RWPE2 (cell line): ENCODE data around the gene FMN2.
A peak's percentile ranks its signal among the peaks of the same experiment; 100 is the strongest.

Experiments
- ATAC-seq: fragments of 200-7000 bp; cut with Tn5 transposase; 3 replicates; pipeline ENCODE4 v1.9.1; 2021; ENCODE audit warnings: low read depth
- DNase-seq: peaks from one replicate; pipeline ENCODE4 v3.0.0-alpha.2; 2020; ENCODE audit warnings: low spot score
- H3K27ac ChIP-seq: fragments of 450-650 bp; 2 replicates; pipeline ENCODE4 v1.5.1; 2017; ENCODE audit warnings: mild to moderate bottlenecking; ENCODE audit not compliant: poor library complexity, severe bottlenecking
- H3K27me3 ChIP-seq: fragments of 250-450 bp; sonication (Bioruptor Pico); 2 replicates; pipeline ENCODE4 v1.5.1; 2021; ENCODE audit warnings: mild to moderate bottlenecking, moderate library complexity; ENCODE audit not compliant: insufficient read depth, poor library complexity, severe bottlenecking
- H3K36me3 ChIP-seq: fragments of 250-450 bp; sonication (Bioruptor Pico); 2 replicates; pipeline ENCODE4 v1.5.1; 2020; ENCODE audit warnings: low read depth, mild to moderate bottlenecking, moderate library complexity
- H3K4me1 ChIP-seq: fragments of 250-450 bp; sonication (Bioruptor Pico); 2 replicates; pipeline ENCODE4 v1.5.1; 2021; ENCODE audit warnings: mild to moderate bottlenecking, moderate library complexity; ENCODE audit not compliant: insufficient read depth, poor library complexity, severe bottlenecking
- H3K4me3 ChIP-seq: fragments of 250-450 bp; sonication (Bioruptor Pico); 2 replicates; pipeline ENCODE4 v1.5.1; 2021; ENCODE audit warnings: mild to moderate bottlenecking, moderate library complexity; ENCODE audit not compliant: severe bottlenecking
- H3K9me3 ChIP-seq: fragments of 250-450 bp; sonication (Bioruptor Pico); 2 replicates; pipeline ENCODE4 v1.5.1; 2021; ENCODE audit warnings: mild to moderate bottlenecking, moderate library complexity; ENCODE audit not compliant: severe bottlenecking
- CTCF ChIP-seq: fragments of 450-650 bp; IDR thresholded peaks from one replicate; pipeline ENCODE4 v1.5.1; 2017; ENCODE audit warnings: mild to moderate bottlenecking, moderate library complexity; ENCODE audit not compliant: poor library complexity, severe bottlenecking

Gene FMN2

DNA sequence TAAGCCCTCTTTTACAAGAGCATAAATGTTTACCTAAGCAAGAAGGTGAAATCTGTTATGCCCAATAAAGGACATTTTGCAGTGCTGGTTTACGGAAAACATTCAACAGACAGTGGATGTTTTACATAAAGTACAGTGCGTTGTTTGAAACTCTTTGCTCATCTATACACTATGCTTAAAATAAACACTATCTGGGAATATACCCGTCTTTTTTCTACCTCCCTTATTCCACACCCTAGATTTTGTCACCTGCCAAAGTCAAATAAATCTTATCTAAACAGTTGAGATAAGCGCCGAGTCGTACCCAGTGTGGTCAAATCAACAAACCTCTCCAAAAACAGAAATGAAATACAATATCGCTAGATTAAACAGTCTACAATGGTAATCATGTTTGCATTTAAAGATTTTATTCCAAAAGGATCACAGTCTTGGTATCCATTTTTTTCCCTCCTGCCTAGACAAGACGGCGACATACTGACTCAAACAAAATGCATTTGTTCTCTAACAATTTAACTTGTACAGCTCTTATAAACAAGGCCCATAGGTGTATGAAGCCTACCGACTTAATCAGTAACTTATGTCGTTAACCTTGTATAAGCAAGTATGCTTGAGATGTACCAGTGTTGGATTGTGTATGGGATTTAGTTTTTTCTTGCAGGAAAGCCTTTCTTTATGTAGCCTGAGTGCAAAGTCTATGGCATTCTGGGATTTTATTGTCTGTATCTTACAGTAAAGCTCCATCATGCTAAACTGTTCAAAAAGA lies 189.1 kb downstream of the FMN2 start:
- no peaks in the 10 kb centered on the region for H3K4me1 ChIP-seq
- no peak for TF ChIP-seq CTCF
- H3K4me3 ChIP-seq: no peak overlapping the region
- H3K27me3 ChIP-seq: no peaks in the 10 kb centered on the region
- H3K9me3 ChIP-seq: no peaks in the 10 kb centered on the region
- no peak for ATAC-seq
- no peaks in the 10 kb centered on the region for H3K36me3 ChIP-seq
- DNase-seq: no peak
- H3K27ac ChIP-seq: no peak overlapping the region

- DNase-seq: no peak
- Histone ChIP-seq H3K27me3 (no peaks in the 10 kb centered on the region), H3K36me3 (no peaks in the 10 kb centered on the region), H3K9me3 (no peaks in the 10 kb centered on the region), H3K4me1 (no peaks in the 10 kb centered on the region), H3K27ac (no peak overlapping the region), H3K4me3 (no peak overlapping the region)
- TF ChIP-seq CTCF: no peak
- ATAC-seq: peak; percentile 33; the same call in 1 of the 3 replicates
Observed at GRCh38 chr1:240282061-240282830, 190.6 kb downstream of the FMN2 start.

DNA sequence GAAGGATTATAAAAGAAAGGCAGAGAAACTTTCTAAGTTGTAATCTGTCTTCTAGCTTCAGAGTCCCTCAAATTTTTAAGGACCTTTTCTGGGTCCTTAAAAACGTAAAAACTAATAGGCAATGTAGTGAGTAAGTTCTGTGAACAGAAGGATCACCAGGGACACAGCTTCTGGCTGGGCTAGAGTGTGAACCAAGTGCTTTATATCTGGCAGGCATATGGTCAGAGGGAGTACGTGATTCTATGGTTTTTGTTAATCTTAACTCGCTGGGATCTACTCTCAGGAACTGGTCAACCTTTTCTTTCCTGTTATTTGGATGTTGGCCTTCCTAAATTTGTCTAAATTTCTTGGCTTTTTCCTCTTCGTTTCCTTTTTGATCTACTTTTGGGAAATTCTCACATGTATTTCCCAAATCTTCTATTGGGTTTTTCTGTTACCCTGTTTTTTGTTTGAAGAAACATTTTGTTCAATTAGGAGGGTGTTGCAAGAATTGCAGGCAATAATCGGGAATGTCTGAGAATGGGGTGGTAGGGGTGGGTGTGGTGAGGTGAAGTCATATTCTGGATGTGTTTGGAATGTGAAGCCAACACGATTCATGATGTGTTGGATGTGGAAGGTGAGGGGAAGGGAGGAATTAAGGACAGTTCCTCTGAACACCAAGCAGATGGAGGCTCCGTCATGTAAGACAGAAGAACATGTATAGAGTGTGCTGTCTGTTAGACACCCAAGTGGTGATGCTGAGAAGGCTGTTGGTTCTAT lies 193.2 kb downstream of the FMN2 start:
- ATAC-seq (no peak), DNase-seq (no peak)
- Histone ChIP-seq H3K27me3 (no peaks in the 10 kb centered on the region), H3K4me1 (no peaks in the 10 kb centered on the region), H3K9me3 (no peaks in the 10 kb centered on the region), H3K27ac (no peak overlapping the region), H3K4me3 (no peak overlapping the region), H3K36me3 (no peaks in the 10 kb centered on the region)
- no peak for TF ChIP-seq CTCF

DNA sequence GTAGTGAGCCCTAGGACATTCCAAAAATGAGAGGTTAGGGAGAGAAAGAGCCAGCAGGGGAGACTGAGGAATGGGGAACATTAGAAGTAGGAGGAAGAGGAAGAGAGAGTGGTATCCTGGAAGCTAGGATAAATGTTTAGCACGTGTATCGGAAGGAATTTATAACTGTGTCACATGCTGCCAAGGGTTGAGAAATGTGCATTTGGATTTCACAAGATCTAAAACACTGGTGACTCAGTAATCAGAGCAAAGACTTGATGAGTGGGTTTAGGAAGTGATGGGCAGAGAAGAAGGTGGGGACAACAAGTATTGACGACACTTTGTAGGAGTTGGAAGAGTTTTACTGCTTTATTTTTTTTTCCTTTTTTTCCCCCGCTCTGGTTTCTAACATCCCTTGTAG lies 193.9 kb downstream of the FMN2 start:
- no peak for TF ChIP-seq CTCF
- DNase-seq: no peak

More for the DNA sequence above, 193.9 kb downstream of the FMN2 start:
- Histone ChIP-seq H3K36me3 (no peaks in the 10 kb centered on the region), H3K27me3 (no peaks in the 10 kb centered on the region), H3K4me3 (no peak overlapping the region), H3K27ac (no peak overlapping the region), H3K9me3 (no peaks in the 10 kb centered on the region), H3K4me1 (no peaks in the 10 kb centered on the region)
- ATAC-seq: no peak
